GM19372 (cell line): ENCODE data around the gene SCAF1.

Source experiments
- ATAC-seq: cut with Tn5 transposase; IDR thresholded peaks from one replicate; pipeline ENCODE4 v1.9.1; 2021; ENCODE audit warnings: mild to moderate bottlenecking, low read depth, moderate library complexity; ENCODE audit not compliant: unreplicated experiment

SCAF1 gene

DNA sequence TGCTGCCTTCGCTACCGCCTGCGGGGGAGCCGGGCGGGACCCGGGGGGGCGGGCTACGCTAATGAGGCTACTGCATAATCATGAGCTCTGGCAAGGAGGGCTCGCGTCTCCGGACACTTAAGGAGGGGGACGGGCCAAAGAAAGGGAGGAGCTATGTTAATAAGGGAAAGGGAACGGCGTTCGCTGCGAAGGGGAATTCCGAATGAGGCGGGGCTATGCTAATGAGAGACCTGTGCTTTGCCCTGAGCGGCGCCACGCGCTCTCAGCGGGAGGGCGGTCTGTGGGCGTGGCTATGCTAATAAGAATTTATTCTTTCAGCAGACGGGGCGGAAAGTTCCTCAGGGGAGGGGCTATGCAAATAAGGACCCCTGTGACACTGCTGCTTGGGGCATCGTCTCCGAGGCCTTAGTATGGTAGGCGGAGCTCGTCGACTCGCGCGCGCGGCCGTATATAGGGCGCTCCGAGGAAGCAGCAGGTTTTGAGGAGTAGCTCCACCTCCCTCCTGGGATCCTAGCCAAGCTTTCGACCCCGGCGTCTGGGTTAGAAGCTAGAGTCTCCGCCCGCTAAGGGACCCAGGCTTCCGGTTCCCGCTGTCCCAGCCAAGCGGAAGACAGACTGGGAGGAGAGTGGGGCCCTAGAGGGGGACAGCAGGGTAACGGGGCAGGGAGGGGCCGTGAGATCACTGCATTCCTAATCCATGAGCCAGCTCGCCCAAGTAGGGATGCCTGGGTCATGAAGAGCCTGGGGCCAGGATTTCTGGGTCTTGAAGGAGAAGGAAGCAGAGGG, 1.7 kb upstream of the SCAF1 start, which contains the start of gene RRAS:
Gene RRAS, minus strand, starts transcription at position 31 of the 786 bp plus-strand sequence. CDS start 45 bp downstream, outside the sequence.
- ATAC-seq: peak; percentile 54

- ATAC-seq: no peak
Measured at GRCh38 chr19:49642492-49643035, 555 bp downstream of the SCAF1 start.

DNA sequence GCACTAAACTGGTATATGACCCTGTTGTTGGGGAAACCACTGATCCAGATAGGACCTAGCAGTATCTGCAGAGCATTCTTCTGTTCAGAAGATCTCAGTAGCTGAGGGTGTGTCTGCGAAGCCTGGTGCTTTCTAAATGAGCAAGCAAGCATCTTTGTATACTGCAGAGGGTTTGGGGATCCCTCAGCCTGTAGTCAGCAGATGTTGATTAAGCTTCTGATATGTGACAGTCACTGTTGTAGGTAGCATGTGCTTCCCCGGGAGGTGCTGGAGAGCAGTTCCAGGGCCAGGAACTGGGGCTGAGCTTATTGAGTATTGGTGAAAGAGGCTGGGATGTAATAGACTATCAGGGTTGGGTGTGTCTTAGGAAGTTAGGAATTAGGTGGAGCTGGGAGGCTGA, 1.5 kb downstream of the SCAF1 start:
- no peak for ATAC-seq

- no peak for ATAC-seq
Measured at GRCh38 chr19:49645592-49645991, 3.6 kb downstream of the SCAF1 start.

DNA sequence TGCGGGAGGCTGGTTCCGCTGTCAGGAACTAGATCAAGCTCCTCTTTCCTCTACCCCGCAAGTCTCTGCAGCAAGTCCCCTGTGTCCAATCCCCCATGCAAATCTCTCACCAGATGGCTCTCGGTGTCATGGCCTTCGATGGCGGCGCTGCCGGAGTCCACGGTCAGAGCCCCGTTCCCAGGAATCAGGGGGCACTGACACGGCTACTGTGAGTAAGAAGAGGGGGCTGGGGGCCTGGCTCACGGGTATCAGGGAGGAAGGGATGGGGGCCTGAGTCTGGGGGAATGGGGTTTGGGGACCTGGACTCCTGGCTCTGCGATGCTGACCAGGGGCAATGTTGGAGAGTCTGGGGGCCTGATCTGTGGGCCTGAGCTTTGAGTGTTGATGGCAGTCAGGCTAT, 4.0 kb downstream of the SCAF1 start:
- ATAC-seq: no peak

DNA sequence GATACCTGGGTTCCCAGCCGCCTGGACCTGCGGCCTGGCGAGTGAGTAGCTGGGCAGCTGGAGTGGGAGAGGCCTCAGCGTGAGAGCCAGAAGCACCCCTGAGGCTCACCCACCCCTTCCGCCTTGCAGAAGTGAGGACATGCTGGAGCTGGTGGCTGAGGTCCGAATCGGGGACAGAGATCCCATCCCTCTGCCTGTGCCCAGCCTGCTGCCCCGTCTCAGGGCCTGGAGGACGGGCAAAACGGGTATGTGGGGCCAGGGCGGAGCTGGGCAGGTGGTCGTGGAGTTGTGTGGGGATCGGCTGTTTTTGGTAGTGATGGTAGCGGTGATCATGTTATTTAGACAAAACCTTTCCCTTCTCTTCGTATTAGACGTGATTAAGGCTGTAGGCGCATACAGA, 4.6 kb downstream of the SCAF1 start:
- ATAC-seq: no peak

- no peak for ATAC-seq
Measured at GRCh38 chr19:49651029-49651819, 9.2 kb downstream of the SCAF1 start.

- ATAC-seq: no peak
Measured at GRCh38 chr19:49651820-49652550, 10.0 kb downstream of the SCAF1 start.

- ATAC-seq: no peak
Measured at GRCh38 chr19:49652551-49653465, 10.8 kb downstream of the SCAF1 start.

DNA sequence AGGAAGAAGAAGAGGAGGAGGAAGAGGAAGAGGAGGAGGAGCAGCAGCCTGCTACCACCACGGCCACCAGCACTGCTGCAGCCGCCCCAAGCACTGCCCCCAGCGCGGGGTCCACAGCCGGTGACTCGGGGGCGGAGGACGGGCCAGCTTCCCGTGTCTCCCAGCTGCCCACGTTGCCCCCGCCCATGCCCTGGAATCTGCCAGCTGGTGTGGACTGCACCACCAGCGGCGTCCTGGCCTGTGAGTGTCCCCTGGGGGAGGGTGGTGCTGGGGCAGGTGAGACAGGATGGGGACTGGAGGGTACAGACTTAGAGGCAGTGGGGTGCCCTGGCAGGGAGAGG, 11.4 kb downstream of the SCAF1 start:
- ATAC-seq: no peak

DNA sequence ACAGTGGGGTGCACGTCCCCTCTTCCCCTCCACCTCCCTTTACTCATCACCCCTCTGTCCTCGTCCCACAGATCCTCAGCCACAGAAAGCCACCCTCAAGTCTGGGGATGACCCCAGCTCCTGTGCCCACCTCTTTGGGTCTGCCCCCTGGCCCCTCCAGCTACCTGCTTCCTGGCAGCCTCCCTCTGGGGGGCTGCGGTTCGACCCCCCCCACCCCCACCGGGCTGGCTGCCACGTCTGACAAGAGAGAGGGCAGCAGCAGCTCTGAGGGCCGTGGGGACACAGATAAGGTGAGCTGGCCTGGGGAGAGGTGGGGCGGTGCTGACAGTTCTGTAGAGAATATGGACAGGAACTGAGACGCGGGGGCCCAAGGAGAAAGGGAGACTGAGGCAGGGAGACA, 12.6 kb downstream of the SCAF1 start:
- no peak for ATAC-seq

GRCh38 chr19:49655570-49656455, 13.8 kb downstream of the SCAF1 start:
- ATAC-seq: no peak

DNA sequence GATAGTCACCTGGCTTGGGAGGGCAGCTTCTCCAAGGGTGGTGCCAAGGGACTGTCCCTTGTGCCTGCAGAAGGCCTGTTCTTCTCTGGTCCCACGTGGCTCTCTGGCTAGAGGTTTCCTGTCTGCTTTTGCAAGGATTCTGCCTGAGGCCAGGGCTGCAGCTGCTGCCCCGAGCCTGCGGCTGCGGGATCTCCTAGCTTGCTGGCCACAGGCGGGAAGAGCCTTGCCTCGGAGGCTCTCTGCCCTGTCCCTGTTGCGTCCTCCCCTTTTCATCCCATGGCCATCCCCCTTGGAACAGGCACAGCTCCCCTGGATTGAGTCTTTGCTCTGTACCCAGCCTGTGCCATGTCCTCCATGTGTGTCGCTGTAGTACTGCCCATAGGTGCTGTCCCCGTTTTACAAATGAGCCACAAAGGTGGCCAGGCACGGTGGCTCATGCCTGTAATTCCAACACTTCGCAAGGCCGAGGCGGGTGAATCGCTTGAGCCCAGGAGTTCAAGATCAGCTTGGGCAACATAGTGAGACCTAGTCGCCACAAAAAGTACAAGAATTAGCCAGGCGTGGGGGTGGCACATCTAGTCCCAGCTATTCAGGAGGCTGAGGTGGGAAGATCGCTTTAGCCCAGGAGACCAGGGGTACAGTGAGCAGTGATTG, 14.6 kb downstream of the SCAF1 start:
- no peak for ATAC-seq

DNA sequence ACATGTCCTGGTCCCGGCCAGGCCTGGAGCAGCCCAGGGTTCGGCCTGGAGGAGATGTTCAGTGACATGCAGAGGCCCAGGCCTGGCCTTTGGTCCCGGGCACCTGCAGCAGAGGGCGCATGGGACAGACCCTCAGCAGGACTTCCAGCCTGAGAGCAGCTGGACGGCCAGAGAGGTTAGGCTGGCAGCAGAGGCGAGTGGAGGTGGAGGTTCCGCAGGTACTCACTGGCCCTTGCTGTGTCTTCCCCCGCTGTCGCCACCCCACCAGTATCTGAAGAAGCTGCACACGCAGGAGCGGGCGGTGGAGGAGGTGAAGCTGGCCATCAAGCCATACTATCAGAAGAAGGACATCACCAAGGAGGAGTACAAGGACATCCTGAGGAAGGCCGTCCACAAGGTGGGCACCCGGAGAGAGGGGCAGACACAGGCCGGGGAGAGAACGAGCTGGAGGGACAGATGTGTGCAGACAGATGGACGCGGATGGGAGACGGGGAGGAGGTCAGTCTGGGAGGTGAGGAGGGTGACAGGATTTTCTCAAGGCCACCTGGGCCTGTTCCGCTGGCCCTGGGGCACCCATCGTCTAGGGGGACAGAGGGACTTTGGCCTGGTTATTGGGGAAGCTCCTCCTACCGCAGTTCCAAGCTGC, 15.6 kb downstream of the SCAF1 start:
- no peak for ATAC-seq

DNA sequence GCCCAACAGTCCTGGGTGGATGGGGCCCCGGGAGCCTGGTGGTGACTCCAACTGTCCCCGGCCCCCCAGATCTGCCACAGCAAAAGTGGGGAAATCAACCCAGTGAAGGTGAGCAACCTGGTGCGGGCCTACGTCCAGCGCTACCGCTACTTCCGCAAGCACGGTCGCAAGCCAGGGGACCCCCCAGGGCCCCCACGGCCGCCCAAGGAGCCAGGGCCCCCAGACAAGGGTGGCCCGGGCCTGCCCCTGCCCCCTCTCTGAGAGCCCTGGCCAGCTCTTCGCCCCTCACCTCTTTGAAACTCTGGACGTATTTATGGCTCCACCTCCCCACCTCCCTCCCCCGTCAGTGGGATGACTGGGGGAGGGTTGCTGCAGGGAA, 16.1 kb downstream of the SCAF1 start:
- no peak for ATAC-seq

DNA sequence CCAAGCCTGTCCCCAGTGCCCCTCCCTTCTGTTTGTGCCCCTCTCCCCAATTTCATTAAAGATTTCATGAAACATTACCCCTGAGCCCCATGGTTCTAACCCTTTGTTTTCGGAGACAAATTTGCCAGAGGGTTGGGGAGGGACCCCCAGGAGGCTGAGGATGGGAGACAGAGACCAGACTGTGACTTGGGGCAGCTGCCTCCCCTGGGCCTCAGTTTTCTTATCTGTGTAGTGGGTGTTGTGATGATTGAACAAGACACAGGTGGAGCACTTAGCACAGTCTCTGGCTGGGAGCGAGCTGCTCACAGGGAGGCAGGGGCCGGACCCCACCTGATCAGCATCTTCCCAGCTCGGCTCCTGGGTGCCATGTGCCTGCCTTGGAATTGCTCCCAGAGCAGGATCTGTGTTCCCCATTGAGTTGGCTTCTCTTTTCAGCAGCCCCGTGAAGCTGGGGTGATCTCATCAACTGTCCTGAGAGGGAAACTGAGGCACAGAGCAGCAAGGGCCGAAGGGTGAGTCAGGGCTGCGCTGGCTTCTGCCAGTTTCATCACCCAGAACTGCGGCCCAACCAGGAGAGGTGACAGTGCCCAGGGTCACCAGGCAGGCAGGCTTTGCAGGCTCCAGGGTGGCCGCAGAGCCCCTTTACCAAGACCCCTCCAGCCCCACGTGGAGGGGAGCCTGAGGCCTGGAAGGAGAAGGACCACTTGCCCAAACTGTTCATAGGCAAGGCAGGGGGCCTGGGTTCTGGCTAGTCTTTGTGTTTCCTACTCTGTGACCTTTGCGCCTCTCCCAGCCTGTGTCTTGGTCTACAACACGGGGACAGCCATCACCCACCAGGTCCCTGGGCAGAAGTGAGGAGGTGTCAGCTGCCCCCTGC, 16.8 kb downstream of the SCAF1 start:
- no peak for ATAC-seq

GRCh38 chr19:49660338-49660961, 18.4 kb downstream of the SCAF1 start:
- ATAC-seq: no peak
